Measurements from ENCODE around the gene GPX6. TPM values are rescaled to one million over a fixed set of nuclear protein-coding genes. Genes with fewer than 3 reads are reported as not detected.

The GPX6 gene
- total and polyA plus RNA-seq, 2 experiments from 2014 or later = 0.41 TPM; not detected in 1

GRCh38 chr6:28486533-28486932 lies 29.1 kb downstream of the GPX6 start:
- TF ChIP-seq CTCF (IDR thresholded peaks at IDR 0.05; ENCODE audit: poor library complexity) (no peak), EZH2 (IDR thresholded peaks at IDR 0.05; ENCODE audit: borderline replicate concordance) (no peak), EZH2phosphoT487 (IDR thresholded peaks at IDR 0.05; ENCODE audit: low read depth, severe bottlenecking, unreplicated experiment) (no peak)
- Histone ChIP-seq H3K4me1 (ENCODE audit: insufficient read depth) (no peaks in the 10 kb centered on the region), H3K9me2 (replicated peaks; ENCODE audit: insufficient read depth) (no peaks in the 10 kb centered on the region), H3K9me3 (ENCODE audit: low read depth) (no peaks in the 10 kb centered on the region), H3K79me2 (no peaks in the 10 kb centered on the region), H3K4me2 (no peak overlapping the region), H3K27me3 (peaks cover 8% of the 10 kb centered on the region), H3K36me3 (replicated peaks; ENCODE audit: insufficient read depth, low read depth) (no peaks in the 10 kb centered on the region), H3K4me3 (no peak overlapping the region), H3K27ac (no peak overlapping the region), H2AFZ (no peak overlapping the region), H4K20me1 (ENCODE audit: insufficient read depth, poor library complexity, severe bottlenecking) (no peaks in the 10 kb centered on the region)
- no peak for DNase-seq (ENCODE audit: low spot score)
- WGBS (ENCODE audit: low lambda C conversion rate, missing lambda C conversion rate) = 96% methylated on average over 1 of the region's 1 CpG

GRCh38 chr6:28485482-28485881 lies 30.1 kb downstream of the GPX6 start:
- no peak overlapping the region for H3K27ac ChIP-seq
- H4K20me1 ChIP-seq (ENCODE audit: insufficient read depth, poor library complexity, severe bottlenecking) = no peaks in the 10 kb centered on the region
- H3K27me3 ChIP-seq = peaks cover 16% of the 10 kb centered on the region
- DNase-seq (ENCODE audit: low spot score) = no peak
- H3K4me1 ChIP-seq (ENCODE audit: insufficient read depth) = no peaks in the 10 kb centered on the region
- no peaks in the 10 kb centered on the region for H3K9me2 ChIP-seq (replicated peaks; ENCODE audit: insufficient read depth)
- H2AFZ ChIP-seq = no peak overlapping the region
- H3K4me3 ChIP-seq = no peak overlapping the region
- TF ChIP-seq EZH2 (IDR thresholded peaks at IDR 0.05; ENCODE audit: borderline replicate concordance) (no peak), CTCF (IDR thresholded peaks at IDR 0.05; ENCODE audit: poor library complexity) (no peak), EZH2phosphoT487 (IDR thresholded peaks at IDR 0.05; ENCODE audit: low read depth, severe bottlenecking, unreplicated experiment) (no peak)
- WGBS (ENCODE audit: low lambda C conversion rate, missing lambda C conversion rate) = 97% methylated on average over 3 of the region's 3 CpGs
- no peaks in the 10 kb centered on the region for H3K79me2 ChIP-seq
- no peaks in the 10 kb centered on the region for H3K9me3 ChIP-seq (ENCODE audit: low read depth)
- no peaks in the 10 kb centered on the region for H3K36me3 ChIP-seq (replicated peaks; ENCODE audit: insufficient read depth, low read depth)
- H3K4me2 ChIP-seq = no peak overlapping the region

- peaks cover 22% of the 10 kb centered on the region for H3K27me3 ChIP-seq
- H3K9me3 ChIP-seq (ENCODE audit: low read depth) = no peaks in the 10 kb centered on the region
- no peak for DNase-seq (ENCODE audit: low spot score)
- no peak overlapping the region for H3K27ac ChIP-seq
- H3K36me3 ChIP-seq (replicated peaks; ENCODE audit: insufficient read depth, low read depth) = no peaks in the 10 kb centered on the region
- TF ChIP-seq EZH2 (IDR thresholded peaks at IDR 0.05; ENCODE audit: borderline replicate concordance) = no peak
- H3K4me2 ChIP-seq = no peak overlapping the region
- no peaks in the 10 kb centered on the region for H4K20me1 ChIP-seq (ENCODE audit: insufficient read depth, poor library complexity, severe bottlenecking)
- WGBS (ENCODE audit: low lambda C conversion rate, missing lambda C conversion rate) = 72% methylated on average over 9 of the region's 9 CpGs
- H3K4me3 ChIP-seq = no peak overlapping the region
- H3K4me1 ChIP-seq (ENCODE audit: insufficient read depth) = no peaks in the 10 kb centered on the region
- H3K9me2 ChIP-seq (replicated peaks; ENCODE audit: insufficient read depth) = no peaks in the 10 kb centered on the region
- no peak overlapping the region for H2AFZ ChIP-seq
- H3K79me2 ChIP-seq = no peaks in the 10 kb centered on the region
Measured at GRCh38 chr6:28480253-28480932, 35.2 kb downstream of the GPX6 start.

- no peaks in the 10 kb centered on the region for H3K4me1 ChIP-seq (ENCODE audit: insufficient read depth)
- H3K79me2 ChIP-seq = no peaks in the 10 kb centered on the region
- no peak overlapping the region for H3K4me3 ChIP-seq
- no peak for DNase-seq (ENCODE audit: low spot score)
- no peaks in the 10 kb centered on the region for H3K36me3 ChIP-seq (replicated peaks; ENCODE audit: insufficient read depth, low read depth)
- no peak overlapping the region for H3K4me2 ChIP-seq
- H3K9me3 ChIP-seq (ENCODE audit: low read depth) = no peaks in the 10 kb centered on the region
- TF ChIP-seq EZH2phosphoT487 (IDR thresholded peaks at IDR 0.05; ENCODE audit: low read depth, severe bottlenecking, unreplicated experiment) (no peak), CTCF (IDR thresholded peaks at IDR 0.05; ENCODE audit: poor library complexity) (no peak), EZH2 (IDR thresholded peaks at IDR 0.05; ENCODE audit: borderline replicate concordance) (no peak)
- no peaks in the 10 kb centered on the region for H4K20me1 ChIP-seq (ENCODE audit: insufficient read depth, poor library complexity, severe bottlenecking)
- H3K9me2 ChIP-seq (replicated peaks; ENCODE audit: insufficient read depth) = no peaks in the 10 kb centered on the region
- H3K27ac ChIP-seq = no peak overlapping the region
- WGBS (ENCODE audit: low lambda C conversion rate, missing lambda C conversion rate) = 91% methylated on average over 12 of the region's 12 CpGs
- H2AFZ ChIP-seq = no peak overlapping the region
- H3K27me3 ChIP-seq = peaks cover 22% of the 10 kb centered on the region
Measured at GRCh38 chr6:28478518-28478917, 37.1 kb downstream of the GPX6 start.

All from hepatocyte (in vitro differentiated cells).